Nucleus accumbens (tissue), 56 donors: ENCODE data around the gene OPTN.
A peak's percentile ranks its signal among the peaks of the same experiment; 100 is the strongest.
"Not testable (repeated sequence)": the region's sequence is repeated elsewhere in the genome, so short reads cannot be mapped to it uniquely, and the experiment has no call there.

ENCODE experiments used
- DNase-seq, 56 donors: peaks; one replicate each; lab custom pipeline; 2025; lab: John Stamatoyannopoulos, UW

The OPTN gene

DNA sequence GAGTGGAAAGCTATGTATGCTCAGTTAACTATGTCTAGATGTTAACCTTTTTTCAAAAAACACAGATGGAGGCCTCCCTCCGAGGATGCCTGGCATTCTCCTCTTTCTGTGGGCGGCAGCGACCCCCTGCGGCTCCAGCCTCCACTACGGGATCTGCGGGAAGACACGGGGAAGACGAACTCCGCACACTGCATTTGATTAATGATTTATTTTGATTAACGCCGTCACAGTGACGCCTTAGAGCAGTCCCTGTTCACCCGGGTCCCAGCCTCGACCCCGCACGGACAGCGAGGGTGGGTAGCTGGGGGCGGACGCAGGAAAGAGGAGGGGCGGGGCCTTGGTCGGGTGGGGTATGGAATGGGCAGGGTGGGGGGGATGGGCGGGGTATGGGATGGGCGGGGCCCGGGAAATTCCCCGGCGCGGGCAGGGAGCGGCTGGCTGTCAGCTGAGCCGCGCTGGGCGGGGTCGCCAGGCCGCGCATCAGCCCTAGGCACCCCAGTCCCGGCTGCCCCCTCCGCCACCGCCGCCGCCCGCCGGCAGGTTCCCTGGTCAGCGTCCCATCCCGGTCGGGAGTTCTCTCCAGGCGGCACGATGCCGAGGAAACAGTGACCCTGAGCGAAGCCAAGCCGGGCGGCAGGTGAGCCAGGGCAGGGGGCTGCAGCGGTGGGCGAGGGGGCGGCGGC, at the start of gene OPTN:
OPTN (plus strand) TSS at position 498 of the 683 bp plus-strand sequence. CDS start 8,960 bp downstream, outside the sequence.
- DNase-seq = peak in 55 of 56 donors; percentile 11 to 94 (median 84)

DNA sequence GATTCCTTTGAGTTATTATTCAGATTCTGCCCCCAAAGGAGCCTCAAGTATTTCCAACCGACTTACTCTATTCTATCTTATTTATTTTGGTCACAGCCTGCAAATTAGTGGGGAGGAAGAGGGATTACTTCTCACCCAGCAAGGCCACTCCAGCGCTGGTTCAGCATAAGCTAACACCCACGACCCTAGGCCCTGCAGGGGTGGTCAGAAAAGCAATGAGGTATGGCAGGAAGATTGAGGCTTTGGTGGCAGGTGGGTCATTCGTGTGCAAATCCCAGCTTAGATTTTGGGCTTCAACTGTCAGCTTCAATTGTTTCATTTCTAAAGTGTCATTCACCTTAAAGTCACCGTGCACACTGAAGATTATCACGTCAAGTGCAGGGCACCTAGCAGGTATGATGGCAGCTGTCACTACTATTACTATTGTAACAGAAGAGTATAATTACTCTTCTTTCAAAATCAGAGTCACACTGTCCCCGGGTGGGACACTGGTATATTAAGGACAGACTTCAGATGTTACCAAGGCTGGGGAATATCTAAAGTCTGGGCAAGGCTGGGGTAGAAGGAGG, 48.8 kb upstream of the OPTN start:
- DNase-seq = no peak

DNA sequence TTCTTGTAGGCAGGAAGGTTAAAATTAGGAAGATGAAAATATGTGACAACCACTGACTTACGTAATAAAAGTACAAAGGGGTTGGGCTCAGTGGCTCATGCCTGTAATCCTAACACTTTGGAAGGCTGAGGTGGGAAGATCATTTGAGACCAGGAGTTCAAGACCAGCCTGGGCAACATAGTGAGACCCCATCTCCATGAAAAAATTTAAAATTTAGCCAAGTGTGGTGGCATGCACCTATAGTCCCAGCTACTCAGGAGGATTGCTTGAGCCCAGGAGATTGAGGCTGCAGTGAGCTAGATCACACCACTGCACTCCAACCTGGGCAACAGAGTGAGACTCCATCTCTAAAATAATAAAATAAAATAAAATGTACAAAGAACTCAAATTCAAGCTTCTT, 46.8 kb upstream of the OPTN start:
- not testable (repeated sequence) for DNase-seq

DNA sequence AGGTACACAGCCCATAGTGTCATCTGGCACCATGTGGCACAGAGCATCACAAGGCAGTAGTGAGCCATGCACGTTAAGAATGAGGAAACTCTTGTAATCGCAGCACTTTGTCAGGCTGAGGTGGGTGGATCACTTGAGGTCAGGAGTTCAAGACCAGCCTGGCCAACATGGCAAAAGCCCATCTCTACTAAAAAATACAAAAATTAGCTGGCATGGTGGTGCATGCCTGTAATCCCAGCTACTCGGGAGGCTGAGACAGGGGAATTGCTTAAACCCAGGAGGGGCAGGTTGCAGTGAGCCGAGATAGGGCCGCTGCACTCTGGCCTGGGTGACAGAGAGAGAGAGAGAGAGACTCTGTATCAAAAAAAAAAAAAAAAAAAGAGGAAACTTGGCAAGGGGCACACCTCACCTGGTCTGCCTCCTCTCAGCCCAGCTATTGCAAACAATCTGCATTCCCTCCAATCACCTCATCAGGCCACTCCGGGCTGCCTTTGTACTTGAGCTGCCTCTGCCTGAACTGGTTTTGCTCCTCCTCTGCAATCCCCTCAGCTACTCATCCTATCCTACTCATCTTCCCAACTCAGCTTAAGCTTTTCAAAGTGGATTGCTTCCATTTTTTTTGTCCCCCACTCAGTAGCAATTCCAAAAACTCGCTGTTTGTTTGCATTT, 46.0 kb upstream of the OPTN start:
- no peak for DNase-seq

DNA sequence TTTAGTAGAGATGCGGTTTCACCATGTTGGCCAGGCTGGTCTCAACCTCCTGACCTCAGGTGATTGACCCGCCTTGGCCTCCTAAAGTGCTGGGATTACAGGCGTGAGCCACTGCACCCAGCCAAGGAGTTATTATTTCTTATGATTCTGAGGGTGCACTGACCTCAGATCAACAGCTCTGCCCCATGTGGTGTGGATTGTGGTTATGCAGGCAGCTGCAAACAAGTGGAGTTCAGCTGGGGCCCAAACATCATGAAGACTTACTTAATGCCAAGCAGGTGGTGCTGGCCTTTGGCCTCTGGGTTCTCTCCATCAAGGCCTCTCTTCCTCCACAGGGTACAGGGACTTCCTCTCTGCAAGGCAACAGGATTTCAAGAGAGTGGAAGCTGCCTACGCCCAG, 45.1 kb upstream of the OPTN start:
- no peak for DNase-seq

DNA sequence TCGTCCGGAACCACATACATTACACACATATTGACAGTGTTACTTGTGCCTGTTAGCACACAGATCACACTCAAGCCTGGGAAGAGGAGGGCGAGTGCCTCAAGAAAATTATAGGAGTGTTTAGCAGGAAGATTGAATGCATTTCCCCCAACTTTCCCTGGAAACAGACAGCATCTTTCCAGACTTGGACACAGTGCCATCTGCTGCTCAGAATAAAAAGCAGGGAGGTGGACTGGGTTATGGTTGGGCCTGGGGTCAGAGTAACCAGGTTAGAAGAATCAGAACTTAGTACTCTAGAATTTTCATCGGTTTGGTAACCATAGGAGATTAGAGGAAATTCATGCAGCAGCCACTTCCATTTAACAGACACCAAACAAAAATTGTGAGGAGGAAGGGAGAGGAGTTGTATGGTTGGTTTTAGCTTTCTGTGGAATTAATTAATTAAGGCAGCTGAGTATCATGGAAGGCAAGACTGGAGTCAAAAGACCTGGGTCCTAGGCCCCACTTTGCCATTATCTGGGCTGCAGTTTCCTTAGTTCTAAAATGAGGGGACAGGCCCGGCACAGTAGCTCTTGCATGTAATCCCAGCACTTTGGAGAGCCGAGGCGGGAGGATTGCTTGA, 43.4 kb upstream of the OPTN start:
- DNase-seq = peak in 3 of 56 donors; percentile 3 to 12 (median 4)

DNA sequence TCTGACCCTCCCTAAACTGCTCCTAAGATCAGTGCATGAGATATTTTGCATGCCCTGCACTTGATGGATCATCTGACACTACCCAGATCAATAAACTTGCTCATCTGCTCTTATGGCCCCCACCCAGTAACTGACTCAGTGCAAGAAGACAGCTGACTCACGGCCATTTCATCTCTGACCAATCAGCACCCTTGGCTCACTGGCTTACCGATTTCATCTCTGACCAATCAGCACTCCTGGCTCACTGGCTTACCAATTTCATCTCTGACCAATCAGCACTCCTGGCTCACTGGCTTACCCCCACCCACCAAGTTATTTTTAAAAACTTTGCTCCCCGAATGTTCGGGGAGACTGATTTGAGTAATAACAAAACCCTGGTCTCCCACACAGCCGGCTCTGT, 37.2 kb upstream of the OPTN start:
- DNase-seq = peak in 1 of 56 donors; percentile 4

DNA sequence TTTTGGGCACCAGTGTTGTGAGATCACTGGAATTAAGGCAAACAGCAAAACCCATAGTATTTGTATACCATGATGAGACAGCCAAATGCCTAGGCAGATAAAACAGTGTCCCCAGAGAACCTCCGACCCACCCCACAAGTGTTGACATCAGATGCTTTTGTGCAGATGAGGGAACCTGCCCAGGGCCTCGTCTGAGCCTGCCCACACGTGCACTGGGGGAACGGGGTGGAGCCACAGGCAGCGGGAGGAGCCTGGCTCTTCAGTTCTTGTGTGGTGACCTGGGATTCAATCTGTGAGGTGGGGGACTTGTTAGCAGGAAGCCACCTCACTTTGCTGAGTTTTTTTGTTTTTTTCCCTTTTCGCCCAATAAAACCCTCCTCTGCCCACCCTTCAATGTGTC, 33.4 kb upstream of the OPTN start:
- DNase-seq = no peak

DNA sequence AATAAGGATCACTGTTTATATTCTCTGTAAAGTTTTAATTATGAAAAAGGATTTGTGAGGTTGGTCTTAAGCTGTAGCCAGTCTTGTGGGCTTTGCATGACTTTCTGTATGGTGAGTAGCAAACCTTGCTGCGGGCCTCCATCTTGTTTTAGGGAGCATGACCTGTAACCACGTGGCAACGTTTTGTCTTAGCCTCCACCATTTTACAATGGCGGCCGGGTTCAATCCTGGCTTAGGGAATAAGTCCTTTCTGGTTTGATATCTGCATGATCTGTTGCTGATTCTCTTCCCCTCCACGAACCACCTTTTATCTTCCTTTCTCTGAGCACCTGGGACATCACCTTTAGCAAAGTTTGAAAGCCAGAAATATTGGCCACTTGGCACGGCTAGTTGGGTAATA, 32.5 kb upstream of the OPTN start:
- DNase-seq = no peak

DNA sequence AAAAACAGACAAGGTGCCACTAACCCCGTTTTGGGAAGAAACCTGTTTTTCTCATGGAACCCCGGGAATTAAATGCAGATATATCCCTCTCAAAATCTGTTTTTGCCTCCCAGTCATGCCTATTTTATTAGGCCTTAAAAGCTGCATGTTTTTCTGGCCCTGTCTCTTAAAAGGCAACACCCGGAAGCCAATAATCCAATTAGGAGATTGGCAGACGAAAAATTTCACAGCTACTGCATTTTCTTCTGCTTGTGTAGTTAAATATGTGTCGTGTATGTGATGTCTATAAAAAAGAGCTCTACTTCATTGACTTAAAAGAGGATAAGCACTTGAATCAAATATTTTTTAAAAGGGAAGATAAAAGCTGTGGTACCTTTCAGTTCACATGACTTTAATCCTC, 31.9 kb upstream of the OPTN start:
- no peak for DNase-seq

DNA sequence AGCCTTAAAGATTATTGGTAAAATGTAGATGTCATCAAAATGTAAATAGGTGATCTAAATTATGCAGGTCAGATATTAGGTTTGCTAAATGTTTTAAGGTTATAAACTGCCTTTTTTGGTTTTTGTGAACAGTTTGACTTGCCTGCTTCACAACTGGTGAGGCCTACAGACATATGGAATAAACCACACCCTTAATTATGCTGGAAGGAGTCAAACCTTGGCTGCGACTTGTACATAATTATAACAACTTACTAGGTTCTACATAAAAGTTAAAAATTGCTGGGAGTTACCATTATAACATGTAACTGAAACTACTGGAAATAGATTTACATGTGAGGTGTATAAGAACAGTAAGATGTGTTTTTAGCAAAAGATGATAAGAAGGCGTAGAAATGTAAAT, 31.5 kb upstream of the OPTN start:
- DNase-seq = no peak

DNA sequence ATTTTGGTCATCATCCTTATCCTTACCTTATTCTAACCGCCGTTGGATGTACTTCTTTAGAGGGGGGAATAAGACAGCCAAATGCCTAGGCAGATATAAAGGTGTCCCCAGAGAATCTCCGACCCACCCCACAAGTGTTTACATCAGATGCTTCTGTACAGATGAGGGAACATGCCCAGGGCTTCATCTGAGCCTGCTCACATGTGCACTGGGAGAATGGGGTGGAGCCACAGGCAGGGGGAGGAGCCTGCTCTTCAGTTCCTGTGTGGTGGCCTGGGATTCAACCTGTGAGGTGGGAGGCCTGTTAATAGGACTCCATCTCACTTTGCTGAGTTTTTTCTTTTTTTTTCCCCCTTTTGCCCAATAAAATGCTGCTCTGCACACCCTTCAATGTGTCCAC, 27.6 kb upstream of the OPTN start:
- no peak for DNase-seq

DNA sequence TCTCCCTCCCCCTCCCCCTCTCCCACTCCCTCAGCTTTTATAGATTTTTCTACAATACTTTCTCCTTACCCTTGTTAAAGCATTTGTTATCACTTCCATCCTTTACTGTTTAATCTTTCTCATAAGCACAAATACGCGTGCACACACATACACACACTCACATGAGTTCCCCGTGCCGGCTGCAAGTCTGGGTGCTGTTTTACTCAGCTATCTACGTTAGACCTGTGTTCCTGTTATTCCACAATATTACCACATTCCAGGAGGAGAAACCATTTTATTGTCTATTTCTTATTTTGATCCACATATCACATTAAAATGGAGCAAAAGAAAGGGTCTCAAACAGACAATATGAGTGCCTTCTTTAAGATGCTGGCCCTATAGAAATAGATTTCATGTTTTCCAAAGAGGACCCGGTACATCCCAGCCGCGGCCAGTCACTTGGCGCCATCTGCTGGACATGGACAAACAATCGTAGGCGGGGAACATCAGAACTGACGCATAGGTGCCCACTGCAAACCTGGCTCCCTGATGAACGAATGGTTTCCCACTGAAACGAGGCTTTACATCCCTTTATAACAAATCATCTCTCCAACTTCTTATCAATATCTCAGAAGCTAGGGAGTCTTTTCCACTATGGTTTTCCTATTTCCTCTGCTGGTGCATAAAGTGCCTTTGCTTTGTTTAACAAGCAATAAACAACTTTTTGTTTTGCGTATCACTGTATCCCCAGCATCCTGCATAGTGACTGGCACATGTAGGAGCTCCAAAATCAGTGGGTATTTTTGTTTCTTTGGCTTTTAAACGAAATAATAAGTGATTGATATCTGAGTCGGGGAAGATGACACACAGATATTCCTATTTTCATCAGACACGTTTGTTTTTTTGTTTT, 25.2 kb upstream of the OPTN start:
- DNase-seq = peak in 41 of 56 donors; percentile 0 to 74 (median 17)

DNA sequence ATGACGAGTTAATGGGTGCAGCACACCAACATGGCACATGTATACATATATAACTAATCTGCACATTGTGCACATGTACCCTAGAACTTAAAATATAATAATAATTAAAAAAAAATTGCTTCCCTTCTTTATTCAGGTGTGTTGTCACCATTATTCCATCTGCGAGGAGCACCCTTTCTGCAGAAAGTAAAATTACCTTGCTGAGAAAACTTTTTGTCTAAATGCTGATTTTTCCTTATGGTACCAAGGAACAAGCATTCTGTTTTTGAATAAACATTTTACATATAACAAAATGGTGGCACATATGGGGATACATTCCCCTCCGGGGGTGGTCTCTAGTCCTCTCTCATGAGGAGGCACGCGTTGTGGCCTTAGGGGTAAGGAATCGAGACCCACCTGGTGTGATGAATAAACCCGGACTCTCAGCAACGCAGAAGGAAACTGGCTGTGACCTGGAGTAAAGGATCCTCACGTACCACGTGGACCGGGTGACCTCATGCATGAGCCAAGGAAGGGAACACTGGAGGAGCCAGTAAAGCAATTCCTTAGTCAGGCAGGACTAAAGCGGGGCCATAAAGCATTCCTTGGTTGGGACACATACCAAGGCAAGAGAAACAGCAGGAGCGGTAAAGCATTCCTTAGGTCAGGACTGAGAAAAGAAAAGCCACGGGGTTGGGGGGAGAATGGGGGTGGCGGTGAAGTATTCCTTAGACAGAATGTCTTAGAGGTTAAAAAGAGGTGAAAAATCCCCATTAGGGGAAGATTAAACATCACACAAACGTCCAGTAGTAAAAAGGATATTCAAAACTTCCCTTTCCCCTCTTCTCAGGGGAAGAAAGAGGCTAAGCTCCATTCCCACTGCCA, 20.8 kb upstream of the OPTN start:
- DNase-seq = no peak

DNA sequence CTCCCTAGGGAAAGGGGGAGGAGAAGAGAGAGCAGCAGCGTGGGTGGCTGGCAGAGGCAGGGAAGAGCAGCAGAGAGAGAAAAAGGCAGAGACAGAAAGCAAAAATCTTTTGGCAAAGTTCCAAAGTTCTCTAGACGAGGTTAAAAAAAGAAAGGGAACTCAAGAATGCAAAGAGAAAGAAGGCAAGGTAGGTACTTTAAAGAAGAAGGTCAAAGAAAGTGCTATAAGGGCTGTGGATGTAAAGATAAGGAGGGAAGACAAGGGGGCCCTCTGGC, 20.2 kb upstream of the OPTN start:
- no peak for DNase-seq

DNA sequence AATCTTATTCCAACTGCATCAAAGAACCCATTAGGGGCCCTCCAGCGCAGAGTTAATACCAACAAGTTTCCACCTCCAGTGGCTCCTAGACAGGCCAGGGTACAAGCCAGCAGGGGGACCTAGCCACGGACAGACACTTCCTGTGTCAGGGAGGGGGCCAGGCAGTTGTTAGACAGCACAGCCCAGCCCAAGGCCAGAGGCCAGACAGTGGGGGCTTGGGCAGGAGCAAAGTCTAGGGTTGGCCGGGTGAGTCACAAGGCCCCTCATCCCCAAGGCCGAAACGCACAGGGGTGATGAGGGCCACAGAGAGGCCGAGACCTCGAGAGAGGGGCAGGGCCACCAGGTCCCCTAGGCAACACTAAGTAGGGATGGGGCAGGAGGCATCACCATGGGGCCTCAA, 19.3 kb upstream of the OPTN start:
- no peak for DNase-seq

DNA sequence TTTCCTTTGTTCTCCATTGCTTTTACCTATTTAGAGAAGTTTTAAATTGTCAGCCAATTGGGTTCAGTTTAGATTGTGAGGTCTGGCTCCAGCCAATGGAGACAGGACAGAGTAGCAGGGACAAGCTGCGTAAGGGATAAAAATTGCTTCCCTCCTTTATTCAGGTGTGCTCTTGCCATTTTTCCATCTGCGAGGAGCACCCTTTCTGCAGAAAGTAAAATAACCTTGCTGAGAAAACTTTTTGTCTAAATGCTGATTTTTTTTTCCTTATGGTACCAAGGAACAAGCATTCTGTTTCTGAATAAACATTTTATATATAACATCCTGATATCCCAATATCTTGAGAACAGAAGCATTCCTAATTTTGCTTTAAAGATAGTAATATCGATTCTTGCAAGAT, 16.3 kb upstream of the OPTN start:
- DNase-seq = not testable (repeated sequence)

DNA sequence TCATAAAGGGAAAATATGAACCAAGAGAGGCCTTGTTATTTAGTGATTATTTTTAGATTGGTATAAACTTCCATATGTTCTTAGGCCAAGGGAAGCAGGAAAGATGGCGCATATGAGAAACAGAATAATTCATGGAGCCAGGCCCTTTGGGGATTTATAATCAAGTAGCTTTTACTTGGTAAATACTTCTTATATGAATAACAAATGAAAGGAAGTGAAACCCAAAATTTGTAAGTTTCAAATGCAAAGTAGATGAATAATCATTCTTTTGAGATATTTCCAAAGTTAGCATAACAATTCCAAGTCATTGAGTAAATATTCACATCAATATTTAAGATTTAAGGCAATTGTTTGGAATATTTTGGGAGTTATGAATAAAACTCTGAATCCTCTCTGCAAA, 13.9 kb upstream of the OPTN start:
- no peak for DNase-seq

DNA sequence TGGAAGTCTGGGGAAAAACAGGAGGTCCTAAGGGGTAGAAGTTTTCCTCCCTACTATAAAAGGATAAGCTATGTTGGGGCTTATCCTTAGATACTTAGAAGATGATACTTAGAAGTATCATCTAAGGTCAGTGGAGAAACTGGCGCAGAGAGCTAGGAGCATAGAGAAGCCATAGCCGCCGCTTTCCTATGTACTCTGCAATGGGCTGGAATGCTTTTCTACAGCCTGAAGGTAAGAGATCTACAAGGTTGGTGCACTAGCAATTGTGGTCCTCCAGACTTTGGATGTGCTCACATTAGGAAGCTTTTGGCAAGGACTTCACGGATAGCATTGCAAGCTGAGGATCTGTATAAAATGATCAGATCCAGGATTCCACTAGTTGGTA, 12.4 kb upstream of the OPTN start:
- no peak for DNase-seq
